ENCODE results near the gene SLFN11. TPM values are rescaled to one million over a fixed set of nuclear protein-coding genes. Genes with fewer than 3 reads are reported as not detected.
A peak's percentile ranks its signal among the peaks of the same experiment; 100 is the strongest.
"Not testable (repeated sequence)": the region's sequence is repeated elsewhere in the genome, so short reads cannot be mapped to it uniquely, and the experiment has no call there.

SLFN11 gene
- total RNA-seq, 1 experiment from 2014 or later, result 0.90 TPM

DNA sequence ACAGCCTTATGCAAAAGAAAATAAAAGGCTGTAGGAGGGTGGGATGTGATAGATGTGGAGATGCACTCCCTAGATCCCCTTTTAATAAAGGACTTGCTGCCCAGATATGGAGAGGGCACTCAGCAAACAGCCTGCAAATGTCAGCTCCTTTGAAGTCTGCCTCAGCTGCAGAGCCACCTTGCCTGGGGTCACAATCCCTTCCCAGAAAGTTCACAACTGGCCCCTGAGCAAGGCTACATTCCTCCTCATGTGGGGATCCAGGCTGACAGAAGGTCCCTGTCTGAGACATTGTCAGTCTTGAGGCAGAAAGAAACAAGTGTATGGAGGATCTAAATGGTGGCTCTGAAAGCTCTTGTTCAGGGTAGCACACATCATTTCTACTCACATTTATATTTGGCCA is 36.1 kb downstream of the SLFN11 start:
- H4K20me1 ChIP-seq (ENCODE audit: control insufficient read depth, insufficient read depth, insufficient read length), result no peaks in the 10 kb centered on the region
- no peak overlapping the region for H4K8ac ChIP-seq (replicated peaks; ENCODE audit: insufficient read length, low read depth, low read length)
- H2AFZ ChIP-seq (ENCODE audit: low read length), result no peak overlapping the region
- H3K14ac ChIP-seq (ENCODE audit: insufficient read depth, low read length), result no peak overlapping the region
- no peak for TF ChIP-seq CTCF (conservative IDR thresholded peaks at IDR 0.05)
- no peak overlapping the region for H3K9ac ChIP-seq (ENCODE audit: extremely low read depth, insufficient read length, low read length)
- H3K4me2 ChIP-seq (ENCODE audit: insufficient read depth, insufficient read length, low read length), result no peak overlapping the region
- no peak overlapping the region for H3T11ph ChIP-seq (ENCODE audit: low read length)
- no peak overlapping the region for H2BK120ac ChIP-seq (ENCODE audit: low read depth, low read length, poor library complexity, severe bottlenecking)
- H2BK15ac ChIP-seq (ENCODE audit: low read depth, low read length), result no peak overlapping the region
- no peak overlapping the region for H3K23ac ChIP-seq (ENCODE audit: insufficient read length, low read depth, low read length)
- no peaks in the 10 kb centered on the region for H3K27me3 ChIP-seq (ENCODE audit: insufficient read depth, low read length)
- Mint-ChIP-seq H3K4me1 (peaks cover 0 to 8% of the 10 kb centered on the region in 2 experiments; a peak in 2 of 4 replicates), H3K9me3 (peaks cover 13 to 29% of the 10 kb centered on the region in 2 experiments), H3K36me3 (ENCODE audit: insufficient read depth in 1 of 3, low read depth in 3 of 3) (peaks cover 4 to 19% (median 7%) of the 10 kb centered on the region in 3 experiments; a peak in 6 of 7 replicates), H3K4me3 (no peak overlapping the region), H3K27ac (no peak overlapping the region), H3K27me3 (ENCODE audit: low read depth) (peaks cover 13% of the 10 kb centered on the region)
- no peak overlapping the region for H3K27ac ChIP-seq (ENCODE audit: insufficient read length, low read depth, low read length)
- H3K4ac ChIP-seq (ENCODE audit: low read depth, low read length), result no peak overlapping the region
- H3K79me1 ChIP-seq (ENCODE audit: insufficient read depth, low read depth, low read length, poor library complexity, severe bottlenecking), result no peaks in the 10 kb centered on the region
- H2BK20ac ChIP-seq (ENCODE audit: low read depth, low read length, poor library complexity, severe bottlenecking), result no peak overlapping the region
- no peak overlapping the region for H2AK5ac ChIP-seq (ENCODE audit: insufficient read length, low read length)
- no peaks in the 10 kb centered on the region for H3K79me2 ChIP-seq (ENCODE audit: insufficient read depth, low read length)
- H2BK5ac ChIP-seq (ENCODE audit: insufficient read length, low read length), result no peak overlapping the region
- no peak overlapping the region for H2BK12ac ChIP-seq (ENCODE audit: insufficient read length, low read depth, low read length)
- no peak overlapping the region for H3K56ac ChIP-seq (ENCODE audit: insufficient read length, low read depth, low read length)
- no peaks in the 10 kb centered on the region; the same call in 1 of the 2 replicates for H3K4me1 ChIP-seq (ENCODE audit: insufficient read depth, low read length)
- DNase-seq, result no peak
- no peak overlapping the region for H4K5ac ChIP-seq (ENCODE audit: insufficient read length, low read depth, low read length)
- no peak overlapping the region for H4K91ac ChIP-seq (ENCODE audit: insufficient read length, low read depth, low read length)
- no peaks in the 10 kb centered on the region for H3K23me2 ChIP-seq (ENCODE audit: insufficient read length, low read depth, low read length, poor library complexity, severe bottlenecking)
- no peaks in the 10 kb centered on the region for H3K9me3 ChIP-seq (ENCODE audit: control insufficient read depth, low read depth, low read length)
- no peak overlapping the region for H3K18ac ChIP-seq (ENCODE audit: insufficient read length, low read depth, low read length)

GRCh38 chr17:35333578-35333977 is 39.8 kb downstream of the SLFN11 start:
- H3K23ac ChIP-seq (ENCODE audit: insufficient read length, low read depth, low read length); H3K56ac ChIP-seq (ENCODE audit: insufficient read length, low read depth, low read length); H3K18ac ChIP-seq (ENCODE audit: insufficient read length, low read depth, low read length); H2BK20ac ChIP-seq (ENCODE audit: low read depth, low read length, poor library complexity, severe bottlenecking); H4K8ac ChIP-seq (replicated peaks; ENCODE audit: insufficient read length, low read depth, low read length); H3K4me3 Mint-ChIP-seq; H3K27ac ChIP-seq (ENCODE audit: insufficient read length, low read depth, low read length); H3K4me1 ChIP-seq (ENCODE audit: insufficient read depth, low read length); H2BK120ac ChIP-seq (ENCODE audit: low read depth, low read length, poor library complexity, severe bottlenecking); H3K27ac Mint-ChIP-seq; H3K79me1 ChIP-seq (ENCODE audit: insufficient read depth, low read depth, low read length, poor library complexity, severe bottlenecking); H3K4ac ChIP-seq (ENCODE audit: low read depth, low read length); H2BK12ac ChIP-seq (ENCODE audit: insufficient read length, low read depth, low read length); H2AK5ac ChIP-seq (ENCODE audit: insufficient read length, low read length); H3K36me3 Mint-ChIP-seq (ENCODE audit: insufficient read depth in 1 of 3, low read depth in 3 of 3); H3K9ac ChIP-seq (ENCODE audit: extremely low read depth, insufficient read length, low read length); H4K5ac ChIP-seq (ENCODE audit: insufficient read length, low read depth, low read length); H3K9me3 Mint-ChIP-seq; H2BK15ac ChIP-seq (ENCODE audit: low read depth, low read length); H3K27me3 Mint-ChIP-seq (ENCODE audit: low read depth); H3K9me3 ChIP-seq (ENCODE audit: control insufficient read depth, low read depth, low read length); H3T11ph ChIP-seq (ENCODE audit: low read length); H3K4me2 ChIP-seq (ENCODE audit: insufficient read depth, insufficient read length, low read length); H3K79me2 ChIP-seq (ENCODE audit: insufficient read depth, low read length); H4K91ac ChIP-seq (ENCODE audit: insufficient read length, low read depth, low read length); H3K27me3 ChIP-seq (ENCODE audit: insufficient read depth, low read length); H4K20me1 ChIP-seq (ENCODE audit: control insufficient read depth, insufficient read depth, insufficient read length); H3K14ac ChIP-seq (ENCODE audit: insufficient read depth, low read length); H2AFZ ChIP-seq (ENCODE audit: low read length); H3K23me2 ChIP-seq (ENCODE audit: insufficient read length, low read depth, low read length, poor library complexity, severe bottlenecking); H2BK5ac ChIP-seq (ENCODE audit: insufficient read length, low read length); H3K4me1 Mint-ChIP-seq: not testable (repeated sequence)
- peak; percentile 34 for DNase-seq
- no CpG with 5 or more reads among the region's 5 CpGs for WGBS (ENCODE audit: extremely low coverage, insufficient read length, low lambda C conversion rate)

All from H9 (cell line).